OCI-LY1 (cell line): ENCODE data around the gene RAD51B.

Source experiments
- H2AFZ ChIP-seq: fragments of 200-600 bp; sonication (generic), shearing (Covaris generic); 2 replicates; pipeline ENCODE4 v1.6.0; 2014; ENCODE audit warnings: antibody characterized with exemption, mild to moderate bottlenecking, low read length
- H3F3A ChIP-seq: fragments of 200-600 bp; sonication (generic), shearing (Covaris generic); 2 replicates; pipeline ENCODE4 v1.6.0; 2014; ENCODE audit warnings: mild to moderate bottlenecking, antibody characterized with exemption, low read length, moderate library complexity; ENCODE audit not compliant: insufficient read depth
- H3K27ac ChIP-seq: fragments of 200-600 bp; sonication (generic); 2 replicates; pipeline ENCODE4 v1.5.1; 2014; ENCODE audit warnings: low read length, mixed run types, mild to moderate bottlenecking, low read depth; ENCODE audit not compliant: poor library complexity, severe bottlenecking
- H3K27me3 ChIP-seq: fragments of 200-600 bp; sonication (generic); 2 replicates; pipeline ENCODE4 v1.6.0; 2014; ENCODE audit warnings: antibody characterized with exemption, mild to moderate bottlenecking, low read length, moderate library complexity; ENCODE audit not compliant: insufficient read depth
- H3K36me3 ChIP-seq: fragments of 200-600 bp; sonication (generic); 2 replicates; pipeline ENCODE4 v1.6.1; 2014; ENCODE audit warnings: mild to moderate bottlenecking, antibody characterized with exemption, low read length, moderate library complexity, mixed read lengths; ENCODE audit not compliant: insufficient read depth
- H3K4me1 ChIP-seq: fragments of 200-600 bp; sonication (generic); 2 replicates; pipeline ENCODE4 v1.5.1; 2014; ENCODE audit warnings: mild to moderate bottlenecking, low read length, moderate library complexity; ENCODE audit not compliant: insufficient read depth, severe bottlenecking
- H3K4me2 ChIP-seq: fragments of 200-600 bp; sonication (generic), shearing (Covaris generic); 2 replicates; pipeline ENCODE4 v1.6.1; 2014; ENCODE audit warnings: low read length
- H3K4me3 ChIP-seq: fragments of 200-600 bp; sonication (generic); 2 replicates; pipeline ENCODE4 v1.5.1; 2014; ENCODE audit warnings: low read length, low read depth, mild to moderate bottlenecking, mixed read lengths; ENCODE audit not compliant: poor library complexity, severe bottlenecking
- H3K79me2 ChIP-seq: fragments of 200-600 bp; shearing (Covaris generic); 2 replicates; pipeline ENCODE4 v1.6.1; 2016; ENCODE audit warnings: mixed run types, low read length, mixed read lengths; ENCODE audit not compliant: insufficient read depth
- H3K9ac ChIP-seq: fragments of 200-600 bp; sonication (generic), shearing (Covaris generic); 2 replicates; pipeline ENCODE4 v1.6.1; 2014; ENCODE audit warnings: mild to moderate bottlenecking, low read length, mixed read lengths
- H3K9me2 ChIP-seq: fragments of 200-600 bp; sonication (generic), shearing (Covaris generic); 2 replicates; pipeline ENCODE4 v1.6.1; 2014; ENCODE audit warnings: low read depth, mild to moderate bottlenecking, low read length, mixed read lengths
- H3K9me3 ChIP-seq: fragments of 200-600 bp; shearing (Covaris generic); 2 replicates; pipeline ENCODE4 v1.6.1; 2014; ENCODE audit warnings: low read length, mixed read lengths
- H4K20me1 ChIP-seq: fragments of 200-600 bp; sonication (generic), shearing (Covaris generic); 2 replicates; pipeline ENCODE4 v1.6.0; 2016; ENCODE audit warnings: mild to moderate bottlenecking, low read length; ENCODE audit not compliant: insufficient read depth
- EZH2 ChIP-seq: fragments of 200-600 bp; sonication (generic), shearing (Covaris generic); IDR thresholded peaks from 2 replicates; pipeline ENCODE4 v1.8.0; 2017; ENCODE audit warnings: borderline replicate concordance, mixed run types, mild to moderate bottlenecking, antibody characterized with exemption, low read length, moderate library complexity, mixed read lengths
- TF ChIP-seq, protein P1 (sequence below): fragments of 200-600 bp; sonication (generic), shearing (Covaris generic); IDR thresholded peaks from 2 replicates; pipeline ENCODE4 v1.5.1; 2017; ENCODE audit warnings: mild to moderate bottlenecking, antibody characterized with exemption, low read length, moderate library complexity, mixed read lengths

The RAD51B gene

GRCh38 chr14:68552075-68552474 is 732.5 kb downstream of the RAD51B start:
- no peak overlapping the region for H3K4me2 ChIP-seq
- H3K36me3 ChIP-seq = no peaks in the 10 kb centered on the region
- no peaks in the 10 kb centered on the region for H3K27me3 ChIP-seq
- no peaks in the 10 kb centered on the region for H3K79me2 ChIP-seq
- no peak overlapping the region for H2AFZ ChIP-seq
- no peaks in the 10 kb centered on the region for H3K9me2 ChIP-seq
- no peaks in the 10 kb centered on the region for H3K4me1 ChIP-seq
- TF ChIP-seq, protein P1, sequence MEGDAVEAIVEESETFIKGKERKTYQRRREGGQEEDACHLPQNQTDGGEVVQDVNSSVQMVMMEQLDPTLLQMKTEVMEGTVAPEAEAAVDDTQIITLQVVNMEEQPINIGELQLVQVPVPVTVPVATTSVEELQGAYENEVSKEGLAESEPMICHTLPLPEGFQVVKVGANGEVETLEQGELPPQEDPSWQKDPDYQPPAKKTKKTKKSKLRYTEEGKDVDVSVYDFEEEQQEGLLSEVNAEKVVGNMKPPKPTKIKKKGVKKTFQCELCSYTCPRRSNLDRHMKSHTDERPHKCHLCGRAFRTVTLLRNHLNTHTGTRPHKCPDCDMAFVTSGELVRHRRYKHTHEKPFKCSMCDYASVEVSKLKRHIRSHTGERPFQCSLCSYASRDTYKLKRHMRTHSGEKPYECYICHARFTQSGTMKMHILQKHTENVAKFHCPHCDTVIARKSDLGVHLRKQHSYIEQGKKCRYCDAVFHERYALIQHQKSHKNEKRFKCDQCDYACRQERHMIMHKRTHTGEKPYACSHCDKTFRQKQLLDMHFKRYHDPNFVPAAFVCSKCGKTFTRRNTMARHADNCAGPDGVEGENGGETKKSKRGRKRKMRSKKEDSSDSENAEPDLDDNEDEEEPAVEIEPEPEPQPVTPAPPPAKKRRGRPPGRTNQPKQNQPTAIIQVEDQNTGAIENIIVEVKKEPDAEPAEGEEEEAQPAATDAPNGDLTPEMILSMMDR = no peak
- TF ChIP-seq EZH2 = no peak
- H3K9ac ChIP-seq = no peak overlapping the region
- H3K4me3 ChIP-seq = no peak overlapping the region
- no peaks in the 10 kb centered on the region for H3F3A ChIP-seq
- H4K20me1 ChIP-seq = no peaks in the 10 kb centered on the region
- H3K27ac ChIP-seq = no peak overlapping the region
- H3K9me3 ChIP-seq = no peaks in the 10 kb centered on the region

DNA sequence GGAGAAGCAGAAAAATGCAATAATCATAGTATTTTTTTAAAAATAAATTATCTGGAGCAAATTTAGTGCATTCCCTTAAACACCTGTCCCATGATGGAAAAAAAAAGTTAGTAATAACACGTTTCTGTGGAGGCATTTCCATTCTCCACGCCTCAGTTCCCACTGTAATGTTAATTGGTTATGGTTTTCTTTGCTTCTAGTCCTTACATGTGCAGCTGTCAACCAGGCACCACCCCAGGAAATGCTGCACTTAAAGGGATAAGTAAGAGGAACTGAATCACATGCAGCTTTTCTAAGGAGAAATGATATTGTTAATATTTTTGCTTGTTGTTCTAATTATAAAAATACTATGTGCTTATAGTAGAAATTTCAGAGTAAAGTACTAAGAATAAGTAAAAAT is 733.0 kb downstream of the RAD51B start:
- Histone ChIP-seq H3K9me3 (no peaks in the 10 kb centered on the region), H3K4me1 (no peaks in the 10 kb centered on the region), H3K4me3 (no peak overlapping the region), H3K36me3 (no peaks in the 10 kb centered on the region), H3K27me3 (no peaks in the 10 kb centered on the region), H3K4me2 (no peak overlapping the region), H4K20me1 (no peaks in the 10 kb centered on the region), H2AFZ (no peak overlapping the region), H3K79me2 (no peaks in the 10 kb centered on the region), H3F3A (no peaks in the 10 kb centered on the region), H3K27ac (no peak overlapping the region), H3K9me2 (no peaks in the 10 kb centered on the region), H3K9ac (no peak overlapping the region)
- no peak for TF ChIP-seq EZH2
- TF ChIP-seq, protein P1 = no peak

GRCh38 chr14:68553311-68553710 is 733.7 kb downstream of the RAD51B start:
- Histone ChIP-seq H3K9me2 (no peaks in the 10 kb centered on the region), H3K27me3 (no peaks in the 10 kb centered on the region; the same call in 1 of the 2 replicates), H3K79me2 (no peaks in the 10 kb centered on the region), H3K4me3 (no peak overlapping the region), H3K4me2 (no peak overlapping the region), H2AFZ (no peak overlapping the region), H3K27ac (no peak overlapping the region), H3K9ac (no peak overlapping the region), H3K9me3 (no peaks in the 10 kb centered on the region), H3F3A (no peaks in the 10 kb centered on the region), H4K20me1 (no peaks in the 10 kb centered on the region), H3K4me1 (no peaks in the 10 kb centered on the region), H3K36me3 (no peaks in the 10 kb centered on the region; the same call in 1 of the 2 replicates)
- TF ChIP-seq, protein P1 = no peak
- no peak for TF ChIP-seq EZH2
